ENCODE data around the gene NRP1.

GRCh38 chr10:33215635-33216034 is 118.8 kb downstream of the NRP1 start:
- TF ChIP-seq CTCF (IDR thresholded peaks at IDR 0.05) (no peak), POLR2A (IDR thresholded peaks at IDR 0.05) (no peak)
